UCSD-AML1 (cell line): ENCODE results near the gene ARHGAP40.
"Not testable (repeated sequence)": the region's sequence is repeated elsewhere in the genome, so short reads cannot be mapped to it uniquely, and the experiment has no call there.

Experiments
- DNase-seq: peaks from one replicate; lab custom pipeline; 2025; ENCODE audit not compliant: unreplicated experiment; lab: John Stamatoyannopoulos, UW

ARHGAP40 gene

GRCh38 chr20:38586181-38586525 is 15.5 kb upstream of the ARHGAP40 start:
- no peak for DNase-seq

- DNase-seq, result no peak
Measured at GRCh38 chr20:38588303-38588702, 13.3 kb upstream of the ARHGAP40 start.

GRCh38 chr20:38589351-38589750 is 12.3 kb upstream of the ARHGAP40 start:
- DNase-seq, result no peak

- DNase-seq, result no peak
Measured at GRCh38 chr20:38589967-38590675, 11.5 kb upstream of the ARHGAP40 start.

- DNase-seq, result no peak
Measured at GRCh38 chr20:38590676-38591473, 10.7 kb upstream of the ARHGAP40 start.

GRCh38 chr20:38591474-38592410 is 9.9 kb upstream of the ARHGAP40 start:
- no peak for DNase-seq

- not testable (repeated sequence) for DNase-seq
Measured at GRCh38 chr20:38592411-38592790, 9.2 kb upstream of the ARHGAP40 start.

GRCh38 chr20:38594281-38594680 is 7.3 kb upstream of the ARHGAP40 start:
- not testable (repeated sequence) for DNase-seq

GRCh38 chr20:38595886-38596285 is 5.7 kb upstream of the ARHGAP40 start:
- DNase-seq, result not testable (repeated sequence)

- no peak for DNase-seq
Measured at GRCh38 chr20:38599410-38599882, 2.2 kb upstream of the ARHGAP40 start.

GRCh38 chr20:38600057-38600456 is 1.6 kb upstream of the ARHGAP40 start:
- no peak for DNase-seq

GRCh38 chr20:38602185-38602581 is 574 bp downstream of the ARHGAP40 start:
- DNase-seq, result no peak

- DNase-seq, result no peak
Measured at GRCh38 chr20:38603286-38603685, 1.7 kb downstream of the ARHGAP40 start.

- DNase-seq, result no peak
Measured at GRCh38 chr20:38604873-38605303, 3.3 kb downstream of the ARHGAP40 start.

- DNase-seq, result no peak
Measured at GRCh38 chr20:38607351-38607750, 5.7 kb downstream of the ARHGAP40 start.

GRCh38 chr20:38608188-38608587 is 6.6 kb downstream of the ARHGAP40 start:
- no peak for DNase-seq

GRCh38 chr20:38609815-38610214 is 8.2 kb downstream of the ARHGAP40 start:
- no peak for DNase-seq

- no peak for DNase-seq
Measured at GRCh38 chr20:38610521-38610920, 8.9 kb downstream of the ARHGAP40 start.

GRCh38 chr20:38612751-38613515 is 11.3 kb downstream of the ARHGAP40 start:
- DNase-seq, result no peak

- DNase-seq, result no peak
Measured at GRCh38 chr20:38615283-38615682, 13.7 kb downstream of the ARHGAP40 start.
